Cardiac fibroblast (primary cell): Measurements from ENCODE around the gene METTL2A.
"Not testable (repeated sequence)": the region's sequence is repeated elsewhere in the genome, so short reads cannot be mapped to it uniquely, and the experiment has no call there.

ENCODE experiments used
- DNase-seq, 2 donors: peaks; one replicate each; pipeline versions ENCODE4 v3.0.0 to v3.0.0-alpha.2; 2010; ENCODE audit warnings: low read depth in 2 of 2
- H3K4me3 ChIP-seq, 2 donors: replicated peaks in 1 of 2; 1 replicate in 1 of 2; 2 replicates in 1 of 2; pipeline ENCODE4 v1.5.1; 2011; ENCODE audit warnings: low read depth in 2 of 2, low read length in 2 of 2, mild to moderate bottlenecking in 2 of 2, moderate library complexity in 1 of 2
- TF ChIP-seq, protein P1 (sequence below): IDR thresholded peaks from one replicate; pipeline ENCODE4 v1.5.1; 2011; ENCODE audit warnings: low read depth, mild to moderate bottlenecking, low read length, inconsistent platforms

The METTL2A gene

GRCh38 chr17:62470666-62471379 lies 47.1 kb downstream of the METTL2A start:
- peak; percentile 63 to 74 for DNase-seq
- H3K4me3 ChIP-seq = not testable (repeated sequence)

- not testable (repeated sequence) for H3K4me3 ChIP-seq, DNase-seq
Measured at GRCh38 chr17:62471380-62471880, 47.7 kb downstream of the METTL2A start.

DNA sequence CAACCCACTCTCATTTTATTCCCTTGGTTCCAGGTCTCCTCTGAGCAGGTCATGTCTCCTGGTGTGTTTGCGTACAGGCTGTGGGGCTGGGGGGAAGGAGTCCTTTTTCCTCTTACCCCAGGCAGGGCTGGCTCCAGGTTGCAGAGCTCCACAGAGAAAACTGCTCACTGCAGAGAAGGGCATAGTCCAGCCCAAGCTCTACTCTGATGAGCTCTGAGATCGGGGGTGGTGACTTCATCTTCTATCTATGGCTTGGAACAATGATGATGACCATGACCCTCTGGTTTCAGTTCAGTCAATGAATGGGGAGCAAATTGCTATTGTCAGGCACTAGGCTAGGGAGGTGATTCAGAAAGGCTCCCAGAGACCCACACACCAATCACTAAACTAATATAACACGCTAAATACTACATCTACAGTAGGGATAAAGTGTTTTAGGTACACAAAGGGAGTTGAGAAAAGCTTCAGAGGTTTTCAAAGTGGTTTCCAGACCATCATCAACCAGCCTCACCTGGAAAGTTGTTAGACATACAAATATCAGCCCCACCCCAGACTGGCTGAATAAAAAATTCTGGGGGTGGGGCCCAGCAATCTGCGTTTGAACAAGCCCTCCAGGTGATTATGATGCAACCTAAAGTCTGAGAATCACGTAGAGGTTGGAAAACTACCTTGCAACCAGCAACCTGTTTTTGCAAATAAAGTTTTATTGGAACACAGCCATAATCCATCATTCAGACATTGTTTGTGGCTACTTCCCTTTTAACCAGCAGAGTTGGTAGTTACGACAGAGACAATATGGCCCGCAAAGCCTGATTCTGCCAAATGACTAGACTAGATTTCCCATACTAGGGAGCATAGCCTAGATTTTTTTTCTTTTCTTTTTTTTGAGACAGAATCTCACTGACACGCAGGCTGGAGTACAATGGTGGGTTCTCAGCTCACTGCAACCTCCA lies 49.6 kb downstream of the METTL2A start:
- peak in 1 of 2 donors; percentile 52 for DNase-seq
- H3K4me3 ChIP-seq = not testable (repeated sequence)

DNA sequence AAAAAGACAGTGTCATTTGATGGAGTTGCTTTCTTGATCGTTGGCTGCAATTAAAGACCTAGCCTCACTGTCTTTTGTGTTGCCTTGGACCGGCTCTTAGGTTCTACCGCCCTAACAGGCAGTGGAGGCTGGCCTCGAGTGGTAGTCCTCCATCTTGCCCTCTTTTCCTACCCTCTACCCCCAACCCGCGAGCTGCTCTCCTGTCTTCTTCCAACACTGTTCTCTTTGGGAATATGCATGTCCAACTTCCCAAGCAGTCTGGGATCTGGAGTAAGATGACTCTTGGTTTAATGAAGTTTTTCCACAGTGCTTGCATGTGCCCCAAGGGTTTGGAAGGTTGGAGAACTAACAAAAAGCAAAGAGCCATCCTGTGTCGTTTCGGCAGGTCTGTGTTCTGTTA lies 53.4 kb downstream of the METTL2A start:
- H3K4me3 ChIP-seq = peak overlapping the region in 1 of 2 donors; percentile 60
- not testable (repeated sequence) for DNase-seq

DNA sequence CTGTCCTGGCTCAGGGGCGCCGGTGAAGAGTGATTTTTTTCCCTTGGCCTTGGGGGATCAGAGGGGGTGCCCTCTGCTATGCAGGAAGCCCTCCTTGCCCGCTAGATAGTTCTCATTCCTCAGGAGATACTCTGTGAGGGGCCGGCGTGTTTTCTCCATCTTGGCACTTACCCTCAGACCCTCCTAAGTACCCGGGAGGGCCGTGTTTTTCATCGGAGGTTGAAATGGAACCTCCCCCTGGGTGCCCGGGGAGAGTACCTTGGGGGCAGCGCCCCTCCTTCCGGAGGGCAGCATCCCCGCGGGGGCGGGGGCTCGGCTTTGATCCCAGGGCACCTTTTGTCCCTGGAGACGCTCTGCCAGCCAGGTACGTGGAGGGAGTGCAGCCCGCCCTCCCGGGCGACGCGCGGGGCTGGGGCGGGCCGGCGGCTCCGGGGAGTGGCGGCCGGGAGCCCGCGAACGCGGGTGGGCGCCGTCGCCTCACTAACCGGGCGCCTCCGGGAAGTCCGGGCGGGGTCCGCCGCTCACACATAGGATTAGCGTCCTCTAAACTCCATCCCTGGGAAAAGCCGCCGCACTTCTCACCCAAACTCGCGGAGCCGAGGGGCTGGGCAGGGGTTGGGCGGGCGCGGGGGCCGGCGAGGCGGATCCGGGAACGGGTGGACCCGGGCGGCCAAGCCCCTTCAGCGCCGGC lies 54.2 kb downstream of the METTL2A start:
- H3K4me3 ChIP-seq = peak overlapping the region; percentile 56 to 60
- peak in 1 of 2 donors; percentile 6 for DNase-seq

DNA sequence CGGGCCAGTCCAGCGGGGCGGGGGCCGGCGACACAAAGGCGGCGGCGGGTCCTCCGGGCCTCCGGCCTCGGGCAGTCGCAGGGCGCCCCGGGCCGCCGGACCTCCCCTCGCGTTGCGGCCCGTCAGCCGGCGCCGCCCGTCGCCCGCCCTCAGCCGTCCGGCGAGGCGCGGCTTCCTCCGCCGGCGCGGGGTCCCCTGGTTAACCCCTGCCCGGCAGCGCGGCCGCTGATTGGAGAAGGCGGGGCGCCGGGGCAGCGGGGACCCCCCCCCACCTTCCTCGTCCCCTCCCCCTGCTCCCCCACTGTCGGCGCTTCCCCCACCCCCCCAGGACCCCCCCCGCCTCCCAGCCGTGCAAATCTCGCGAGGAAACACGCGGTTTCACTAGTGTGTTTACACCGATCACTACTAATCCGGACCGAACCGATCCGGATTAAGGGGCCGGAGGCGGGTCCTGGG lies 54.8 kb downstream of the METTL2A start, which contains the start of gene TLK2:
Gene TLK2, plus strand, starts transcription at position 402 of the 456 bp plus-strand sequence. CDS start 2,301 bp downstream, outside the sequence.
- peak within 1 kb of the TSS; percentile 56 to 65 for H3K4me3 ChIP-seq
- peak; percentile 69 to 90 for DNase-seq
- TF ChIP-seq, protein P1, sequence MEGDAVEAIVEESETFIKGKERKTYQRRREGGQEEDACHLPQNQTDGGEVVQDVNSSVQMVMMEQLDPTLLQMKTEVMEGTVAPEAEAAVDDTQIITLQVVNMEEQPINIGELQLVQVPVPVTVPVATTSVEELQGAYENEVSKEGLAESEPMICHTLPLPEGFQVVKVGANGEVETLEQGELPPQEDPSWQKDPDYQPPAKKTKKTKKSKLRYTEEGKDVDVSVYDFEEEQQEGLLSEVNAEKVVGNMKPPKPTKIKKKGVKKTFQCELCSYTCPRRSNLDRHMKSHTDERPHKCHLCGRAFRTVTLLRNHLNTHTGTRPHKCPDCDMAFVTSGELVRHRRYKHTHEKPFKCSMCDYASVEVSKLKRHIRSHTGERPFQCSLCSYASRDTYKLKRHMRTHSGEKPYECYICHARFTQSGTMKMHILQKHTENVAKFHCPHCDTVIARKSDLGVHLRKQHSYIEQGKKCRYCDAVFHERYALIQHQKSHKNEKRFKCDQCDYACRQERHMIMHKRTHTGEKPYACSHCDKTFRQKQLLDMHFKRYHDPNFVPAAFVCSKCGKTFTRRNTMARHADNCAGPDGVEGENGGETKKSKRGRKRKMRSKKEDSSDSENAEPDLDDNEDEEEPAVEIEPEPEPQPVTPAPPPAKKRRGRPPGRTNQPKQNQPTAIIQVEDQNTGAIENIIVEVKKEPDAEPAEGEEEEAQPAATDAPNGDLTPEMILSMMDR = no peak

GRCh38 chr17:62478880-62479638 lies 55.4 kb downstream of the METTL2A start:
- peak in 1 of 2 donors; percentile 14 for DNase-seq
- peak overlapping the region; percentile 54 to 65 for H3K4me3 ChIP-seq

- peak in 1 of 2 donors; percentile 12 for DNase-seq
- peak overlapping the region; percentile 54 to 65 for H3K4me3 ChIP-seq
Measured at GRCh38 chr17:62479639-62480258, 56.1 kb downstream of the METTL2A start.

DNA sequence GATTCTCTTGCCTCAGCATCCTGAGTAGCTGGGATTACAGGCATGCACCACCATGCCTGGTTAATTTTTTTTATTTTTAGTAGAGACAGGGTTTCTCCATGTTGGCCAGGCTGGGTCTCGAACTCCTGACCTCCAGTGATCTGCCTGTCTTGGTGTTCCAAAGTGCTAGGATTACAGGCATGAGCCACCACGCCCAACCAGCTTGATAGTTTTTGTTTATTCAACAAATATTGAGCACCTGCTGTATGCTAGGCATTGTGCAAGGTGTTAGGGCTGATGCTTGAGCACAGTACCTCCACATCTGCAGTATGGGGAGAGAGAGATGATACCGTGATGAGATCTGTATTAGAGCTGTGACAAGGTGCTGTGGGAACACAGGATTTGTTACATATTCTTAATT lies 58.9 kb downstream of the METTL2A start:
- not testable (repeated sequence) for H3K4me3 ChIP-seq, DNase-seq

DNA sequence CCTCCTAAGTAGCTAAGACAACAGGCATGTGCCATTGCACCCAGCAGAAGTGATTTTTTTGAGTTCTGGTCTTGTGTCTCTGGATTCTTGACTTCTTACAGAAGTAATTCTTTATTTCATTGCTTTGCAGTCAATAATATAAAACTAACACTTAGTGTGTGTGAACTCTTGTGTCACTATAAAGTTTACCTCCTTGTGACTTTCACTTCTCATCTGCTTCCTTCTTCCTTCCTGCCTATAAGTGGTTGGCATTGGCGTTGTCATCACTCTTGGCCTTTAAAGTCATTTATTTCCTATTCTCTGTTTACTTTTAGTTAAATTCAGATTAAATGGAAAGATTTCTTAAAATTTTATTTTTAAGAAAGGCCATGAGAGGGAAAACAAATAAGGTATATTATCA lies 67.3 kb downstream of the METTL2A start:
- H3K4me3 ChIP-seq, DNase-seq: not testable (repeated sequence)

- DNase-seq = not testable (repeated sequence)
Measured at GRCh38 chr17:62493049-62493655, 69.5 kb downstream of the METTL2A start.

GRCh38 chr17:62494073-62494472 lies 70.4 kb downstream of the METTL2A start:
- H3K4me3 ChIP-seq, DNase-seq: not testable (repeated sequence)

More at GRCh38 chr17:62493049-62493655, 69.5 kb downstream of the METTL2A start:
- not testable (repeated sequence) for H3K4me3 ChIP-seq

DNA sequence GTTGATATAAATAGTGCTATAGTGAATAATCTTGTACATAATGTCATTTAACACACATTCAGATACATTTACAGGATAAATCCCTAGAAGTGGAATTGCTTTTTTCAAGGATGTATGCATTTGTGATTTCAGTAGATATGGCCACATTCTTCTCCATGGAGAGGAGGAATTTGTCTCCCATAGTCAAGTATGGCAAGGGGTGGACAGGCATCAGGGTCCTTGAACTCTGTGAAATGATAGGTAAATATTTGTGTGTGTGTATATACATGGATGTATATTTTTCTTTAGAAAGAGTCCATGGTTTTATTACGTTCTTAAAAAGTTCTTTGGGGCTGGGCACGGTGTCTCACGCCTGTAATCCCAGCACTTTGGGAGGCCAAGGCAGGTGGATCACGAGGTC lies 72.6 kb downstream of the METTL2A start:
- not testable (repeated sequence) for H3K4me3 ChIP-seq, DNase-seq

GRCh38 chr17:62498796-62499195 lies 75.1 kb downstream of the METTL2A start:
- not testable (repeated sequence) for DNase-seq, H3K4me3 ChIP-seq
